Mucosa of rectum (tissue), 2 donors: ENCODE data around the gene PRKAG3.
A peak's percentile ranks its signal among the peaks of the same experiment; 100 is the strongest.

Experiments
- H3K27ac ChIP-seq, 2 donors: one replicate each; pipeline ENCODE4 v1.7.0; 2013; ENCODE audit warnings: inconsistent platforms in 2 of 2, low read depth in 2 of 2, low read length in 2 of 2
- H3K27me3 ChIP-seq, 2 donors: one replicate each; pipeline ENCODE4 v1.7.0; 2013; ENCODE audit warnings: low read length in 2 of 2; ENCODE audit not compliant: control insufficient read depth in 2 of 2, insufficient read depth in 2 of 2
- H3K36me3 ChIP-seq, 2 donors: one replicate each; pipeline ENCODE4 v1.7.0; 2013; ENCODE audit warnings: low read length in 2 of 2; ENCODE audit not compliant: control insufficient read depth in 2 of 2, insufficient read depth in 2 of 2
- H3K4me1 ChIP-seq, 2 donors: one replicate each; pipeline ENCODE4 v1.7.0; 2013; ENCODE audit warnings: low read length in 2 of 2, mild to moderate bottlenecking in 1 of 2; ENCODE audit not compliant: control insufficient read depth in 2 of 2, insufficient read depth in 2 of 2
- H3K4me3 ChIP-seq, 2 donors: one replicate each; pipeline ENCODE4 v1.7.0; 2013; ENCODE audit warnings: low read length in 2 of 2
- H3K9ac ChIP-seq, 2 donors: one replicate each; pipeline ENCODE4 v1.7.0; 2013; ENCODE audit warnings: low read length in 2 of 2, low read depth in 1 of 2, mild to moderate bottlenecking in 1 of 2
- H3K9me3 ChIP-seq, 2 donors: one replicate each; pipeline ENCODE4 v1.7.0; 2013; ENCODE audit warnings: low read length in 2 of 2; ENCODE audit not compliant: control insufficient read depth in 2 of 2
- donor health status: healthy.
- donor health status: Normal muscosa, but diverticular disease.

PRKAG3 gene

GRCh38 chr2:218863021-218863520 is 31.5 kb upstream of the PRKAG3 start:
- H3K27me3 ChIP-seq = peaks cover 39 to 48% of the 10 kb centered on the region in 2 donors
- no peak overlapping the region for H3K27ac ChIP-seq
- H3K9ac ChIP-seq = no peak overlapping the region
- H3K9me3 ChIP-seq = no peaks in the 10 kb centered on the region
- no peaks in the 10 kb centered on the region for H3K36me3 ChIP-seq
- H3K4me3 ChIP-seq = no peak overlapping the region
- H3K4me1 ChIP-seq = peaks cover 2 to 4% of the 10 kb centered on the region in 2 donors

DNA sequence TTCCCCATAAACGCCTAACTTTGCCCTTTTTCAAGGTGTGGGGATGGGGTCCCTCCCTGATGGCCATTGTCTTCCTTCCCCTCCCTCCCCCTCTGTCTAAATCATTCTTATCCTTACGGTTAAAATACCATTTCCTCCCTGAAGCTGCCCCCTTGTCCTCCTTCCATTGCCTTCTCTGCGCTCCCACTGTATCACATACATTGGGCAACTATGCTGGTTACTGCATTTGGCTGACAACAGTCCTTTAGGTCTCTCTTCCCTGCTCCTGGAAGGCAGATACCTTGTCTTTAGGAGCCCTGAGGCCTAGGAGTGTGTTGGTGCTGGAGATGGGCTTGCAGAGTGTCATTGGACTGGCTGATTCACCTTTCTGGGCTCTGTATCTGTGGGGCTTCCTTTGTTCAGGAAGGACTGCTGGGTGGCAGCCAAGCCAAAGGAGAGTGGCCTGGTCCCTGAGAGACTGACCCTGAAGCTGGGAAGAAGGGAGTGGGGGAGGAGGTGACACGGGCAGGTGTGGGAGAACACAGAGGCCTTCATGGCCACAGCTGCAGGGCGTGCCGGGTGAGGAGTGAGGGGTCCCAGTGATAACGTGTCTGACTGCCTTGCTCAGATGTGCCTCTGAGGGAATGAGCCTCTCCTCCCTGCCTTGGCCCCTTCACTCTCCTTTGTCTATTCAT is 30.2 kb upstream of the PRKAG3 start:
- Histone ChIP-seq H3K36me3 (no peaks in the 10 kb centered on the region), H3K4me1 (peaks cover 2 to 4% of the 10 kb centered on the region in 2 donors), H3K27ac (no peak overlapping the region), H3K4me3 (no peak overlapping the region), H3K9ac (no peak overlapping the region), H3K9me3 (no peaks in the 10 kb centered on the region), H3K27me3 (peaks cover 44 to 56% of the 10 kb centered on the region in 2 donors)

DNA sequence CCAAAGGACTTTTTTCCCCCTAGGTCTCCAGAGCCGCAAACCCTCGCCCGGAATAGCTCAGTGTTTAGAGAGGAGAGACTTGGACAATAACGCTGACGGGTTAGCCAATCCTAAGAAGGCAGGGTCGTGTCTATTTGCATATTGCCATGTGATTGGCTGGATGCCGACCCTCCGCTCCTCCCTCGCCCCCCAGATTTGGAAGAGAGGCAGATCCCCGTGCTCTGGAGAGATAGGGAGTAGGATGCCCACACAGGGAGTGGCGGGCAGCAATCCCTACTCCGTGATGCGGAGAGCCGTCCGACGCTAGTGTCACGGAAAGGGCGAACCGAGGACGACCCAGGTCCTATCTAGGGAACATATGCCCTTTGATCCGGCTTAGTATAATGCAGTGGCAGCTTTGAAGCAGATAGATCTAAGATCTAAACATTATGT is 29.4 kb upstream of the PRKAG3 start:
- Histone ChIP-seq H3K9me3 (no peaks in the 10 kb centered on the region), H3K4me1 (peaks cover 2 to 4% of the 10 kb centered on the region in 2 donors), H3K27me3 (peaks cover 45 to 62% of the 10 kb centered on the region in 2 donors), H3K36me3 (no peaks in the 10 kb centered on the region), H3K27ac (no peak overlapping the region), H3K9ac (no peak overlapping the region), H3K4me3 (no peak overlapping the region)

GRCh38 chr2:218859988-218860831 is 28.6 kb upstream of the PRKAG3 start:
- peaks cover 48 to 69% of the 10 kb centered on the region in 2 donors for H3K27me3 ChIP-seq
- no peaks in the 10 kb centered on the region for H3K9me3 ChIP-seq
- peak overlapping the region in 1 of 2 donors; percentile 30 for H3K4me3 ChIP-seq

GRCh38 chr2:218859556-218859987 is 28.0 kb upstream of the PRKAG3 start, which contains the start of gene WNT6:
Gene WNT6 (plus strand): TSS chr2:218859805. CDS start chr2:218860038, 233 bp downstream.
- Histone ChIP-seq H3K9me3 (no peaks in the 10 kb centered on the region), H3K27me3 (peaks cover 50 to 69% of the 10 kb centered on the region in 2 donors), H3K4me1 (peaks cover 2 to 4% of the 10 kb centered on the region in 2 donors), H3K27ac (no peak within 1 kb of the TSS), H3K36me3 (no peaks in the 10 kb centered on the region), H3K9ac (no peak within 1 kb of the TSS), H3K4me3 (peak within 1 kb of the TSS in 1 of 2 donors; percentile 30)

More at GRCh38 chr2:218859988-218860831, 28.6 kb upstream of the PRKAG3 start:
- no peaks in the 10 kb centered on the region for H3K36me3 ChIP-seq
- no peak overlapping the region for H3K27ac ChIP-seq
- no peak overlapping the region for H3K9ac ChIP-seq
- H3K4me1 ChIP-seq = peaks cover 2 to 4% of the 10 kb centered on the region in 2 donors

DNA sequence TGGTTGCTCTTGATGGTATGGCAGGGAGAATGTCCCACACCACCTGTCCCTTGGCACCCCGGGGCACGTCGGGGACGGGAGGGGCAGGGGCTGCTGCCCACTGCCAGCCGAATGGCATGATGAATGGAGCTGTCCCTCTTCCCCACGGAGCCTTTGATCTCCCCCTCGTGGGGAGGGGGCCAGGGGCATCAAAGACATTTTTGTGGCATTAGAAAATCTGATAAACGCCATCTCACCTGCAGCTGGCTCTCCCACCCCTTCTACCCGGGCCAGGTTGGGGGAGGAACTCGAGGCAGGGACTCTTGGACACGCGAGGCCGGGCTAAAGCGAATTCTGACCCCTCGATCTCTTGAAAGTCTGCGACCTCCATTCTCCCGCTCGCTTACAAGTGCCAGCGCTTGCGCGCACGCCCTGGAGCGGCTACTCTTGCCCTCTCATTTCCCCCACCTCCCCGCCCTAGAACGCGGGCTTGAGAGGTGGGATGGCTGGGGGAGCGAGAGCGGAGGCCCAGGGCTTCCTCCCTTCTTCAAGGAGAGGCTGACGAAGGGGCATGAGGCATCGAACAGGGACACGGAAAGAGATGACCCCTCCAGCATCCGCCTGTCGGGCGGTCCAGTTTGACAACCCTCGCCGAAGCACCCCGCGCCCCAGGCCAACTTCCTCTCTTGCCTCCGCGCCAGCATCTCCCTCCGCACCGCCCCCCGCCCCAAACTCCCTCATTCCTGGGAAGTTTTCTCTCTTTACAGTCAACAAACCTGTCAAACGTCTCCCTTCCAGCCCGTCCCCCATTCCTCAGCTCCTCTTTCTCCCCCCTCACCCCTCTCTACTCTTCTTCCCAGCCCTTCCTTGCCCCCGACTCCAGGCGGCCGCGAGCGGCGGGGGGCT is 27.3 kb upstream of the PRKAG3 start:
- no peak overlapping the region for H3K9ac ChIP-seq
- no peaks in the 10 kb centered on the region for H3K9me3 ChIP-seq
- H3K4me3 ChIP-seq = no peak overlapping the region
- peaks cover 52 to 72% of the 10 kb centered on the region in 2 donors for H3K27me3 ChIP-seq
- H3K36me3 ChIP-seq = no peaks in the 10 kb centered on the region
- peaks cover 2 to 4% of the 10 kb centered on the region in 2 donors for H3K4me1 ChIP-seq
- H3K27ac ChIP-seq = no peak overlapping the region

- H3K4me3 ChIP-seq = no peak overlapping the region
- H3K36me3 ChIP-seq = no peaks in the 10 kb centered on the region
- peaks cover 2 to 4% of the 10 kb centered on the region in 2 donors for H3K4me1 ChIP-seq
- no peaks in the 10 kb centered on the region for H3K9me3 ChIP-seq
- no peak overlapping the region for H3K27ac ChIP-seq
- peaks cover 60 to 76% of the 10 kb centered on the region in 2 donors for H3K27me3 ChIP-seq
- no peak overlapping the region for H3K9ac ChIP-seq
Observed at GRCh38 chr2:218858138-218858445, 26.5 kb upstream of the PRKAG3 start.

- H3K9me3 ChIP-seq = no peaks in the 10 kb centered on the region
- H3K9ac ChIP-seq = no peak overlapping the region
- no peaks in the 10 kb centered on the region for H3K36me3 ChIP-seq
- H3K4me1 ChIP-seq = peaks cover 2 to 4% of the 10 kb centered on the region in 2 donors
- H3K27ac ChIP-seq = no peak overlapping the region
- no peak overlapping the region for H3K4me3 ChIP-seq
- H3K27me3 ChIP-seq = peaks cover 59 to 73% of the 10 kb centered on the region in 2 donors
Observed at GRCh38 chr2:218857371-218858137, 26.0 kb upstream of the PRKAG3 start.

GRCh38 chr2:218856896-218857243 is 25.3 kb upstream of the PRKAG3 start:
- Histone ChIP-seq H3K9me3 (no peaks in the 10 kb centered on the region), H3K9ac (no peak overlapping the region), H3K27me3 (peaks cover 59 to 71% of the 10 kb centered on the region in 2 donors), H3K4me1 (peaks cover 2 to 4% of the 10 kb centered on the region in 2 donors), H3K36me3 (no peaks in the 10 kb centered on the region), H3K4me3 (no peak overlapping the region), H3K27ac (no peak overlapping the region)
